Measurements from ENCODE around the gene DTL. TPM values are rescaled to one million over a fixed set of nuclear protein-coding genes. Genes with fewer than 3 reads are reported as not detected.

Gene DTL
- total RNA-seq, 3 donors from 2014 or later (not counting 1 experiment from before 2014, with no cell fraction given): 1.1 to 4.0 (median 3.3) TPM

DNA sequence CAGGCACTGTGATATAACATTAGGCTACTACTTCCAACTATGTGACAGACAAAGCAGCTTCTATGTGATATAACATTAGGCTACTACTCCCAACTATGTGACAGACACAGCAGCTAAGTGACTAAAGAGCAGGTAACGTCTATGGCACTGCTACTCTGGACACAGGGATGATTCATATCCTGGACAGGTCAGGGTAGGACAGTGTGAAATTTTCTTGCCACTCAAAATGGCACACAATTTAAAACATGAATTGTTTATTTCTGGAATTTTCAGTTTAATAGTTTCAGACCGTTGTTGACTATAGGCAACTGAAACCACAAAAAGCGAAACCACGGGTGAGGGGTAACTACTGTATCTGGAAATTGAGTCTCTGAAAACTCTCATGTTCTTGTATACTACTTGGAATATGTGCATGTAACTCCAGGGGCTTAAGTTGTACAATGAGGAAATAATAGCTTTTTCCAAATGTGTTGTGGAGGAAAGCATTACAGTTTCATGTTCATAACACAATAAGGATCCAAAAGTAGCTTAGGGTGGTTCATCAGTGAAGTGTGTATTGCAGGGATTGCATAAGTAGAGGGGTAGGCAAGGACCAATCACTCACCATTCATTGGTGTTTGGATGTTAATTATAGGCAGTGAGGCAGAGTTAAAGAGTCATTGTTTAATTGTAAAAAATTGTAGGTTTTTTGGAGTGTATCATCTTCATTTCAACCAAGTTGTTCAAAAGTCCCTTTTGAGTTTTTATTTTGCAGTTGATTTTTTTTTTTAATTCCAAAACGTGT is 5.3 kb downstream of the DTL start:
- ATAC-seq: peak; percentile 24 to 61 (median 37)
- no peak overlapping the region for H3K27ac ChIP-seq (ENCODE audit: low read length)
- 46% methylated on average over 4 of the region's 5 CpGs for WGBS (ENCODE audit: insufficient coverage)
- DNase-seq: peak in 1 of 2 donors; percentile 26
- Mint-ChIP-seq H3K4me3 (peak overlapping the region; percentile 41), H3K27me3 (ENCODE audit: low read depth in 2 of 2) (no peaks in the 10 kb centered on the region), H3K4me1 (peaks cover 7 to 23% of the 10 kb centered on the region in 2 donors), H3K27ac (peak overlapping the region in 1 of 2 donors; percentile 41), H3K36me3 (no peaks in the 10 kb centered on the region), H3K9me3 (no peaks in the 10 kb centered on the region)
- no peaks in the 10 kb centered on the region for H3K9me3 ChIP-seq (ENCODE audit: control insufficient read depth, insufficient read depth, low read length)
- TF ChIP-seq, protein P1, sequence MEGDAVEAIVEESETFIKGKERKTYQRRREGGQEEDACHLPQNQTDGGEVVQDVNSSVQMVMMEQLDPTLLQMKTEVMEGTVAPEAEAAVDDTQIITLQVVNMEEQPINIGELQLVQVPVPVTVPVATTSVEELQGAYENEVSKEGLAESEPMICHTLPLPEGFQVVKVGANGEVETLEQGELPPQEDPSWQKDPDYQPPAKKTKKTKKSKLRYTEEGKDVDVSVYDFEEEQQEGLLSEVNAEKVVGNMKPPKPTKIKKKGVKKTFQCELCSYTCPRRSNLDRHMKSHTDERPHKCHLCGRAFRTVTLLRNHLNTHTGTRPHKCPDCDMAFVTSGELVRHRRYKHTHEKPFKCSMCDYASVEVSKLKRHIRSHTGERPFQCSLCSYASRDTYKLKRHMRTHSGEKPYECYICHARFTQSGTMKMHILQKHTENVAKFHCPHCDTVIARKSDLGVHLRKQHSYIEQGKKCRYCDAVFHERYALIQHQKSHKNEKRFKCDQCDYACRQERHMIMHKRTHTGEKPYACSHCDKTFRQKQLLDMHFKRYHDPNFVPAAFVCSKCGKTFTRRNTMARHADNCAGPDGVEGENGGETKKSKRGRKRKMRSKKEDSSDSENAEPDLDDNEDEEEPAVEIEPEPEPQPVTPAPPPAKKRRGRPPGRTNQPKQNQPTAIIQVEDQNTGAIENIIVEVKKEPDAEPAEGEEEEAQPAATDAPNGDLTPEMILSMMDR (IDR thresholded peaks at IDR 0.05): no peak
- H3K36me3 ChIP-seq (ENCODE audit: control insufficient read depth, insufficient read depth, low read length): no peaks in the 10 kb centered on the region
- H3K27me3 ChIP-seq (ENCODE audit: control insufficient read depth, insufficient read depth, low read length): no peaks in the 10 kb centered on the region
- H3K4me1 ChIP-seq (ENCODE audit: control insufficient read depth, insufficient read depth, low read length): peaks cover 3% of the 10 kb centered on the region
- intact Hi-C loops (cut with micrococcal nuclease): no loop called here
- no peak overlapping the region for H3K4me3 ChIP-seq (ENCODE audit: low read length)

DNA sequence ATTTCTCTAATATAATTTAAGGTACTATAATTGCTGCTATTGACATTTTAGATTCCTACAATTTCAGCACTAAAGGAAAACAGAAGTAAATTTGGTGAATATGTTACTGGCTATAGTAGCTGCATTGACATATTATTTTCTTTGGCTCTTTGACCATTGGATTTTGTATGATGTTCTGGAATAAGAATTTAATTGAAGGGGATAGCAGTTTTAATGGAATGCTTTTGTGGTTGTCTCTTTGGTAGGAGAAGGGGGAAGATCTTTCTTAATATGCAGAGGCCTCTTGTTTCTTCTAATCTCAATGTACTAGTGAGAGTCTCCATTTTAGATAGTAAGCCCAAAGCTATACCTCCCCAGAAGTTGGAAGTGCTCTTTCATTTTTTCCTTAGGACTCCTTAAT is 6.9 kb downstream of the DTL start:
- no peaks in the 10 kb centered on the region for H3K36me3 ChIP-seq (ENCODE audit: control insufficient read depth, insufficient read depth, low read length)
- Mint-ChIP-seq H3K9me3 (no peaks in the 10 kb centered on the region), H3K4me3 (no peak overlapping the region), H3K4me1 (peaks cover 0 to 8% of the 10 kb centered on the region in 2 donors), H3K36me3 (no peaks in the 10 kb centered on the region), H3K27me3 (ENCODE audit: low read depth in 2 of 2) (no peaks in the 10 kb centered on the region), H3K27ac (no peak overlapping the region)
- intact Hi-C loops (cut with micrococcal nuclease): no loop called here
- TF ChIP-seq, protein P1 (IDR thresholded peaks at IDR 0.05): no peak
- ATAC-seq (no peak), DNase-seq (no peak)
- no peaks in the 10 kb centered on the region for H3K9me3 ChIP-seq (ENCODE audit: control insufficient read depth, insufficient read depth, low read length)
- no peaks in the 10 kb centered on the region for H3K4me1 ChIP-seq (ENCODE audit: control insufficient read depth, insufficient read depth, low read length)
- H3K27me3 ChIP-seq (ENCODE audit: control insufficient read depth, insufficient read depth, low read length): no peaks in the 10 kb centered on the region
- H3K4me3 ChIP-seq (ENCODE audit: low read length): no peak overlapping the region
- H3K27ac ChIP-seq (ENCODE audit: low read length): no peak overlapping the region

DNA sequence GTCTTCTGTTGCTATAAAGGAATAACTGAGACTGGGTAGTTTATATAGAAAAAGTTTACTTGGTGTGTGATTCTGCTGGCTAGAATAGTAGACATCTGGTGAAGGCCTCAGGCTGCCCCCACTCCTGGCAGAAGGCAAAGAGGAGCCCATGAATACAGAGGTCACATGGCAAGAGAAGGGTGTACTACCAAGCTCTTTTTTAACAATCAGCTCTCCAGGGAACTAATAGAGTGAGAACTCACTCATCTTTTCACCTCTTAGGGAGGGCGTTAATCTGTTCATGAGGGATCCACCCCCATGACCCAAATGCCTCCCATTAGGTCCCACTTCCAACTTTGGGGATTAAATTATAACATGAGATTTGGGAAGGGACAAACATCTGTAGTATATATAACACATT is 9.3 kb downstream of the DTL start:
- intact Hi-C loops (cut with micrococcal nuclease): no loop called here

More for the DNA sequence above, 9.3 kb downstream of the DTL start:
- H3K27ac ChIP-seq (ENCODE audit: low read length): no peak overlapping the region
- no peak overlapping the region for H3K4me3 Mint-ChIP-seq
- no peaks in the 10 kb centered on the region for H3K36me3 ChIP-seq (ENCODE audit: control insufficient read depth, insufficient read depth, low read length)
- no peaks in the 10 kb centered on the region for H3K36me3 Mint-ChIP-seq
- no peaks in the 10 kb centered on the region for H3K27me3 ChIP-seq (ENCODE audit: control insufficient read depth, insufficient read depth, low read length)
- DNase-seq: no peak
- H3K27me3 Mint-ChIP-seq (ENCODE audit: low read depth in 2 of 2): no peaks in the 10 kb centered on the region
- no peak for ATAC-seq
- WGBS (ENCODE audit: insufficient coverage): no CpG with 5 or more reads among the region's 1 CpG
- no peaks in the 10 kb centered on the region for H3K9me3 Mint-ChIP-seq
- H3K9me3 ChIP-seq (ENCODE audit: control insufficient read depth, insufficient read depth, low read length): no peaks in the 10 kb centered on the region
- no peaks in the 10 kb centered on the region for H3K4me1 ChIP-seq (ENCODE audit: control insufficient read depth, insufficient read depth, low read length)
- TF ChIP-seq, protein P1 (IDR thresholded peaks at IDR 0.05): no peak
- peaks cover 0 to 8% of the 10 kb centered on the region in 2 donors for H3K4me1 Mint-ChIP-seq
- H3K4me3 ChIP-seq (ENCODE audit: low read length): no peak overlapping the region
- no peak overlapping the region for H3K27ac Mint-ChIP-seq
